Measurements from ENCODE around the gene C12orf42.

C12orf42 gene

DNA sequence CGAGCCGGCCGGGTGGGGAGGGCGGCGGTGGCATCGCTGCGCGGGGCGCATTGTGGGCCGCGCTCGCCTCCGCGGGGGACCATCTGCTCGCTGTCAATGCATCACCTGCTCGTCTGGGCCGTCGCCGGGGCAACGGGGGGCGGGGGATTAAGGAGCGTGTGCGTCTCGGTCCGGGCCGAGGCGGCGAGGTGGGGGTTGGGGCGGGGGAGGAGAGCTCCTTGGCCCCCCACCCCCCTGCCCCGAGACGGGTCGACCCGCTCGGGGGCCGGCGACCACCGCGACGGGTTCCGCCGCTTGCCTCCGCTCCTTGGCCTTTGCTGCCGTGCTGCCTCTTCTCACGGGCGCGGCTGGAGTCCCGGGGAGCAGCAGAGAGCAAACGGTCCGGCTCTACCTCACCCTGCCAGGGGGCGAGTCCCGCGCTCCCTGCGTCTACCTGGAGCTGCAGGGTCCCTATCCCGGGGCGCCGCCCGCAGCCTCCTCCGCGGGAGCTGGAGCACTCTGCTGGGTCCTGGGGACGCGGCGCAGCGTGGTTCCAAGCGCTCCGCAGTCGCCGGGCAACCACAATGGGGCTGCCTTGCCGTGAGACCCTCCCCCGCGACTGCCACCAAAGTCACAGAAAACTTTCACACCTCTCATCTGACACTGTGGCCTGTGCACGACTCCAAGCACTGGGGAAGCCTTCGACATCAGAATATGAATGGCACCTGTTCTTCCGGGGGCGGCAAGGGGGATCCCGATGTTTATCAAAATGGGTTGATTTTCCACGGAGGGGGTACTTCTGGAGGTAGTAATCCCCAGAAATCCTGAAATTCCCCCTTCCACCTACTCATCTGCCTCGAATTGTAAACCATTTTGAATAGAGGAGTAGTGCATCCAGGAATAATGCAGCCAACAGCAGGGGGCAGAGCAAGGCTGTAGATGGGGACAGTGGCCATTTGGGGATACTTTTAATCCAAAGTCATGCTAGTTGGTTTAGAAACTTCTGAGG is at the start of gene C12orf42:
C12orf42 (minus strand) TSS at position 500 of the 988 bp plus-strand sequence. CDS start 17,542 bp downstream, outside the sequence.
- peaks cover 23% of the 10 kb centered on the region for H3K27me3 ChIP-seq (ENCODE audit: control insufficient read depth, insufficient read depth, low read length)
- no peaks in the 10 kb centered on the region for H3K36me3 ChIP-seq (ENCODE audit: control insufficient read depth, insufficient read depth, low read length)
- H3K9ac ChIP-seq (ENCODE audit: low read depth, low read length) = no peak within 1 kb of the TSS
- no peaks in the 10 kb centered on the region for H3K9me3 ChIP-seq (ENCODE audit: control insufficient read depth, insufficient read depth, low read length)
- H3K4me3 ChIP-seq (ENCODE audit: low read depth, low read length) = peak within 1 kb of the TSS; percentile 72
- peaks cover 15% of the 10 kb centered on the region for H3K4me1 ChIP-seq (ENCODE audit: control insufficient read depth, insufficient read depth, low read length)

DNA sequence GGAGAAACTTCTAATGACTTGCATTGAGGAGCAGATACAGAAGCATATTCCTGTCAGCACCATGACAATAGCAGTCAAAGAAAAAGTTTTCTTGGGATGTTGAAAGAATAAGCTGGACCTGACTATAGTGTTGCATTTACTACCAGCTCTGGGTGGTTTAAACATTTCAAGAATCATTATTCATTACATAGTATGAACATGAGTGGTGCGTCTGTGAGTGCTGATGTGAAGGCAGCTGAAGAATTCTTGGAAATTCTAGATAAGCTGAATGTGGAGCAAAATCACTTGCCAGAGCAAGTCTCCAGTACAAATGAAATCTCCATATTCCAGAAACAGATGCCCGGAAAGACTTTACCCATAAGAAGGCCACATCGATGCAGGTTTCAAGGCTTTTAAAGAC is 46.3 kb upstream of the C12orf42 start:
- no peaks in the 10 kb centered on the region for H3K36me3 ChIP-seq (ENCODE audit: control insufficient read depth, insufficient read depth, low read length)
- H3K9me3 ChIP-seq (ENCODE audit: control insufficient read depth, insufficient read depth, low read length) = no peaks in the 10 kb centered on the region
- H3K4me3 ChIP-seq (ENCODE audit: low read depth, low read length) = no peak overlapping the region
- H3K4me1 ChIP-seq (ENCODE audit: control insufficient read depth, insufficient read depth, low read length) = no peaks in the 10 kb centered on the region
- no peaks in the 10 kb centered on the region for H3K27me3 ChIP-seq (ENCODE audit: control insufficient read depth, insufficient read depth, low read length)
- no peak overlapping the region for H3K9ac ChIP-seq (ENCODE audit: low read depth, low read length)

DNA sequence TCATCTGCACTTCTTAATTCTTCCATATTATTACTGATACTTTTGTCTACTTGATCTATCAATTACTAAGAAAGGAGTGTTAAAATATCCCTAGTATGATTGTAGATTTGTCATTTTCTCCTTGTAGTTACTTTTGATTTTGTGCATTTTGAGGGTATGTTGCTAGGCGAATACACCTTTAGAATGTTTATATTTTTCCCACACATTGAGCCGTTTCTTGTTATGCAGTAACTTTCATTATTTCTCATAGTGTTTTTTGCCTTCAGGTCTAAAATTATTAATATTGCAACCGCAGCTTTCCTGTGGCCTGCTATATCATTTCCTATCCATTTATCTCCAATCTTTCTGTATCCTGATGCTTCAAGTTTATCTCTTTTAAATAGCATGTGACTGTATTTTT is 44.6 kb upstream of the C12orf42 start:
- no peaks in the 10 kb centered on the region for H3K36me3 ChIP-seq (ENCODE audit: control insufficient read depth, insufficient read depth, low read length)
- H3K4me1 ChIP-seq (ENCODE audit: control insufficient read depth, insufficient read depth, low read length) = no peaks in the 10 kb centered on the region
- no peak overlapping the region for H3K4me3 ChIP-seq (ENCODE audit: low read depth, low read length)
- no peaks in the 10 kb centered on the region for H3K9me3 ChIP-seq (ENCODE audit: control insufficient read depth, insufficient read depth, low read length)
- no peaks in the 10 kb centered on the region for H3K27me3 ChIP-seq (ENCODE audit: control insufficient read depth, insufficient read depth, low read length)
- H3K9ac ChIP-seq (ENCODE audit: low read depth, low read length) = no peak overlapping the region

DNA sequence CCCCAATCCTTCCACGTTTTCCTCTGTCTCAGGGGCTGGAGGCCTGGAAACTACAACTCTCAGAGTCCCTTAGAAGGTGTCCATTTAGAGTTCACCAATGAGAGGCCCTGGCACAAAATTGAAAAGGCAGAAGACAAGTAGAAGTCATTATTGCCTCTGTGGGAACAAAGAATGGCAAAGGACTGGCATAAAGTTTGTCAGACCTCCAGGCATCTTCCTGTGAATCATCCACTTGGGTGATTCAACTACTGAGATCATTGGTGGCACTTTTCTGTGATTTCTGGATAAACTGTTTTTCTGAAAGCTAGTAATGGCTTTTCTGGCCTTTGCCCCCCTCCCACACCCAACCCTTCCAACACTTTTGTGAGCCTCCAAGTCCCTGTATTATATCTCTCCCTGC is 42.6 kb upstream of the C12orf42 start:
- Histone ChIP-seq H3K9ac (ENCODE audit: low read depth, low read length) (no peak overlapping the region), H3K9me3 (ENCODE audit: control insufficient read depth, insufficient read depth, low read length) (no peaks in the 10 kb centered on the region), H3K27me3 (ENCODE audit: control insufficient read depth, insufficient read depth, low read length) (no peaks in the 10 kb centered on the region), H3K36me3 (ENCODE audit: control insufficient read depth, insufficient read depth, low read length) (no peaks in the 10 kb centered on the region), H3K4me1 (ENCODE audit: control insufficient read depth, insufficient read depth, low read length) (no peaks in the 10 kb centered on the region), H3K4me3 (ENCODE audit: low read depth, low read length) (no peak overlapping the region)

DNA sequence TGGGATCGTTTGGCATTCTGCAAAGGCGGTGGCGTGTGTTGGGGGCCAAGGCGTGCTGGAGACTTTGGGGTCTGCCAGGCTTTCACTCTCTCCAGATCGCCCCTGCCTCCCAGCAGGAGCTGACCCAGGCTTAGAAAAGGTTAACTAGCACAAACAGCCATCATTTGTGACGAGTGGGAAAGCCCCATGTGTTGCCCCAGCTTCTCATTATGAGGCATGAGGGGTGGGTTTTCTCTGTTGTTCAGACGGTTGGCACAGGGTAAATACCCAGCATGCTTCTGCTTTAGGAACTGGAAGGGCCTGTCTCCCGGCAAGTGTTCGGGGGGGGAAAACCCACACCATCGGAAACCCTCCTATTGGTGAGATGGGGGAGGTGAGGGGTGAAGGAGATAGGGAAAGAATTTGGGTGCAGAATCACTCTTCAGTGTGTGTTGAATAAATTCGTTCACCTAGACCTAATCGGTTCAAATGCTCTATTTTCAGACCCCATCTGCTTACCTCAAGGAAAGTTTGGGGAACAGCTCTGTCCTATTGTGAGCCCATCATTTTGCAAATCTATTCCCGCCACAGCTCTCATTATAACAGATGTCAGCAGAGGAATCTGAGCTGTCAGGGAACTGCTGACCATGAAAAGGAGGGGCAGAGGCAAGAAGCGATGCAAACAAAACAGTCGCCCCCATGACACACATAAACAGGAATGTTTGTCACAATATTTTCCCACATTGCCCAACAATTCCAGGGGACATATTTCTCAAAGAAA is 34.7 kb upstream of the C12orf42 start:
- Histone ChIP-seq H3K4me3 (ENCODE audit: low read depth, low read length) (no peak overlapping the region), H3K36me3 (ENCODE audit: control insufficient read depth, insufficient read depth, low read length) (no peaks in the 10 kb centered on the region), H3K9me3 (ENCODE audit: control insufficient read depth, insufficient read depth, low read length) (no peaks in the 10 kb centered on the region), H3K4me1 (ENCODE audit: control insufficient read depth, insufficient read depth, low read length) (peaks cover 3% of the 10 kb centered on the region), H3K27me3 (ENCODE audit: control insufficient read depth, insufficient read depth, low read length) (no peaks in the 10 kb centered on the region), H3K9ac (ENCODE audit: low read depth, low read length) (no peak overlapping the region)

DNA sequence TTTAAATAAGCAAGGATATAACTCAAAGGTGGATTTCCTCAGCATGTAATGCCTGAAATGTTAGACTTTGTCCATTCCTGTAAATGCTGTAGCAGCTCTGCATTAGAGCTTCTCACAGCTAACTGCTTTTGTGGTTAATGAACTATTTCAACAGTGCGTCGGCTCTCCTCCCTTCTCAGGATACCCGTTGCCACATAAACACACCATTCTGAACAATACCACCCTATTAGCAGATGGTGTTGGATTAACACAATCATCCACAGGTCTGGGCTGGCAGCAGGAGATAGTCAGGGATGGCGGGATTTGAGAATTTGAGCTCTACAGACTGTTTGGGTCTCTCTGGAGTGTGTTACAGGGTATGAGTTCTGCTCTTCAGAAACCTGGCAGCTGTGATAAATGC is 33.5 kb upstream of the C12orf42 start:
- Histone ChIP-seq H3K27me3 (ENCODE audit: control insufficient read depth, insufficient read depth, low read length) (no peaks in the 10 kb centered on the region), H3K4me3 (ENCODE audit: low read depth, low read length) (no peak overlapping the region), H3K4me1 (ENCODE audit: control insufficient read depth, insufficient read depth, low read length) (peaks cover 3% of the 10 kb centered on the region), H3K36me3 (ENCODE audit: control insufficient read depth, insufficient read depth, low read length) (no peaks in the 10 kb centered on the region), H3K9ac (ENCODE audit: low read depth, low read length) (no peak overlapping the region), H3K9me3 (ENCODE audit: control insufficient read depth, insufficient read depth, low read length) (no peaks in the 10 kb centered on the region)

DNA sequence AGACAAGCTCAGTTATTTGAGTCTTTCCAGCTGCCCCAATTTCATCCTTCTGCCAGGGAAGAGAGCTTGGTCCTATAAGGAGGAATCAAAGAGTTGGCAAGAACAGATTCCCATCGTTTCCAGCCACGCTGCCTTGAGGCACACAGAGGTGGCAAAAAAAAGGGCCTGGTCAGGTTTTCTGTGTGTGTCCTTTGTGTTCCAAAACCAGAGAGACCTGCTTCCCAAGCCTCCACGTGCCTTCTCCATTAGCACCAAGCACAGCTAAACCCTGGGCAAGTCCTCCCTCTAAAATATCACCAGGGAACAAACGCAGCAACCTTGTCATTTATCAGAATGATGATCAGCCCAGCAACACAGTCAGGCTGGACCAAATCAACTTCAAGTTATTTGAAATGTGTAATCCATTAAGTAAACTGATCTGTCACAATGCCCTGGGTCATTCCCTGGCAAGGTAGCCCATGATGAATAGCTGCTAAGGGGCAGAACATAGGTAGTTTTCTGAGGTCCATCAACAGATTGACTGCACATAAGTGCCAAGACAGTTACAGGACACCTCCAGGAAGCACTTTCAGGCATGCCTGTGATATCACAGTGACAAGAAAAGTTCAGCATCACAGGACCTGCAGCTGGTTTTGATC is 28.6 kb upstream of the C12orf42 start:
- Histone ChIP-seq H3K4me3 (ENCODE audit: low read depth, low read length) (no peak overlapping the region), H3K36me3 (ENCODE audit: control insufficient read depth, insufficient read depth, low read length) (no peaks in the 10 kb centered on the region), H3K9ac (ENCODE audit: low read depth, low read length) (no peak overlapping the region), H3K27me3 (ENCODE audit: control insufficient read depth, insufficient read depth, low read length) (no peaks in the 10 kb centered on the region), H3K4me1 (ENCODE audit: control insufficient read depth, insufficient read depth, low read length) (no peaks in the 10 kb centered on the region), H3K9me3 (ENCODE audit: control insufficient read depth, insufficient read depth, low read length) (no peaks in the 10 kb centered on the region)

DNA sequence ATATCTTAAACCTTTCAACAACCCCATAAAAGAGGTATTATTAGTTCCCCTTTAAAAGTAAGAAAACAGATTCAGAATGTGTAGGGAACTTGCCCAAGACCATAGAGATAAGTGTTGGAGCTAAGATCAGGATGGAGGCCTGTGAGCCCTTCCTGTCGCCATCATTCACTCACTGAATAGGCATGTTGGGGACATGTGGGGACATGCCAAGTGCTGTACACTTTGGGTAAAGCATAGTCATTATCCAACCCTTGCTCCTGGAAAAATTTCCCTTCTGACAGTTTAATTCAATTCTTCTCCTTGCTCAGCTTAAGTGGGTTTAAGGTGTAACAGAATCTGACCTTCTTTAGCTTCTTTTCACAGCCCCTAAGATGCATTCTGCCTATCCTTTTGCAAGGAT is 28.0 kb upstream of the C12orf42 start:
- Histone ChIP-seq H3K9ac (ENCODE audit: low read depth, low read length) (no peak overlapping the region), H3K36me3 (ENCODE audit: control insufficient read depth, insufficient read depth, low read length) (no peaks in the 10 kb centered on the region), H3K4me3 (ENCODE audit: low read depth, low read length) (no peak overlapping the region), H3K9me3 (ENCODE audit: control insufficient read depth, insufficient read depth, low read length) (no peaks in the 10 kb centered on the region), H3K4me1 (ENCODE audit: control insufficient read depth, insufficient read depth, low read length) (no peaks in the 10 kb centered on the region), H3K27me3 (ENCODE audit: control insufficient read depth, insufficient read depth, low read length) (no peaks in the 10 kb centered on the region)

DNA sequence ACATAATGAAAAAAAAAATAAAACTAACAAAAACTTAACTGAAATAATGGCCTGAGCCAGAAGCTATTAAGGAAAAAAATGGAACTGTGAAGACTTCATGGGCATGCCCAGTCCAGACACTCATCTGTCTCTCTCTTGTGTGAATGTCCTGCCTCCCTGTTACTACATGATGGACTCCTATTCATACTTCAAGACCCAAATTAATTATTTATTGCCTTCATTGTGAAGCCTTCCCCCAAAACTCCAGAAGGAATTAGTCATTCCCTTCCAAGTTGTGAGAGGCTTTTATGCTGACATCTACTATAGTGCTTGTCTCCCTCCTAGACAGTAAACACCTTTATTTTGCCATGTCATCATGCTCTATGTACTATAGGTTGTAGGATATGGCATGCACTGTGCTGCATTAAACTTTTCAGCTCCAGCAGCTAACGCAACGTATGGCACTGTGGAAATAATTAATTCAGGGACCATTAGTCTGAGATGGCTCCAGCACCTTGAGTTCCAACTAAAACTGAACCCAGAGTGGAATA is 25.0 kb upstream of the C12orf42 start:
- Histone ChIP-seq H3K27me3 (ENCODE audit: control insufficient read depth, insufficient read depth, low read length) (no peaks in the 10 kb centered on the region), H3K9ac (ENCODE audit: low read depth, low read length) (no peak overlapping the region), H3K4me3 (ENCODE audit: low read depth, low read length) (no peak overlapping the region), H3K36me3 (ENCODE audit: control insufficient read depth, insufficient read depth, low read length) (no peaks in the 10 kb centered on the region), H3K9me3 (ENCODE audit: control insufficient read depth, insufficient read depth, low read length) (no peaks in the 10 kb centered on the region), H3K4me1 (ENCODE audit: control insufficient read depth, insufficient read depth, low read length) (no peaks in the 10 kb centered on the region)

DNA sequence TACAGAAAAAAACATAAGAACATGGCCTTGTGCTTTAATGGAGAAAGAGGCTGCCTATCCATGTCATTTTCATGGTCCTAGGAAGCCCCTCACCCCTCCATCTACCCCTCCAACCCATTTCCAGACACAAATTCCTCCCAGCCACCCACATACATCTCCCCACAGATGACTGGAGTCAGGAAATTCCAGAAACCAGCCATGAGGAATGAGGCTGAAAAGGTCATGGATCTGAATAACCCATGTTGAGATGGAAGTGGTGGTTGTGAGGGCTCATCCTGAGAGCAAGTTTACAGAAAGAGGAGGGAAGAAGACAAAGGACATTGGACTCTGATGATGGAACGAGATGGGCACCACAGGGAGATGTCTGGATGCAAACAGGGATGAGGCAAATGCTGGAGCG is 23.9 kb upstream of the C12orf42 start:
- H3K27me3 ChIP-seq (ENCODE audit: control insufficient read depth, insufficient read depth, low read length) = no peaks in the 10 kb centered on the region
- no peaks in the 10 kb centered on the region for H3K36me3 ChIP-seq (ENCODE audit: control insufficient read depth, insufficient read depth, low read length)
- no peak overlapping the region for H3K9ac ChIP-seq (ENCODE audit: low read depth, low read length)
- H3K9me3 ChIP-seq (ENCODE audit: control insufficient read depth, insufficient read depth, low read length) = no peaks in the 10 kb centered on the region
- H3K4me3 ChIP-seq (ENCODE audit: low read depth, low read length) = no peak overlapping the region
- H3K4me1 ChIP-seq (ENCODE audit: control insufficient read depth, insufficient read depth, low read length) = no peaks in the 10 kb centered on the region

DNA sequence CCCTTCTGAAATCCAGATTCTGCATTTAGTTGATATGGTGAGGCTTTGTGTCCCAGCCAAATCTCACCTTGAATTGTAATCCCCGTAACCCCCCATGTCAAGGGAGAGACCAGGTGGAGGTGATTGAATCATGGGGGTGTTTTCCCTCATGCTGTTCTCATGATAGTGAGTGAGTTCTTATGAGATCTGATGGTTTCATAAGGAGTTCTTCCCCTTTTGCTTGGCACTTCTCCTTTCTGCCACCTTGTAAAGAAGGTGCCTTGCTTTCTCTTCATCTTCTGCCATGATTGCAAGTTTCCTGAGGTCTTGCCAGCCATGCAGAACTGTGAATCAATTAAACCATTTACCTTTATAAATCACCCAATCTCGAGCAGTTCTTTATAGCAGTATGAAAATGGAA is 23.1 kb upstream of the C12orf42 start:
- H3K9ac ChIP-seq (ENCODE audit: low read depth, low read length) = no peak overlapping the region

More for the DNA sequence above, 23.1 kb upstream of the C12orf42 start:
- Histone ChIP-seq H3K4me3 (ENCODE audit: low read depth, low read length) (no peak overlapping the region), H3K4me1 (ENCODE audit: control insufficient read depth, insufficient read depth, low read length) (no peaks in the 10 kb centered on the region), H3K9me3 (ENCODE audit: control insufficient read depth, insufficient read depth, low read length) (no peaks in the 10 kb centered on the region), H3K36me3 (ENCODE audit: control insufficient read depth, insufficient read depth, low read length) (no peaks in the 10 kb centered on the region), H3K27me3 (ENCODE audit: control insufficient read depth, insufficient read depth, low read length) (no peaks in the 10 kb centered on the region)
